Medulla oblongata (tissue), 1 donor: ENCODE results near the gene RALGPS1.

Experiments
- DNase-seq: peaks from one replicate; pipeline ENCODE4 v3.0.0-alpha.2; 2015; ENCODE audit errors: extremely low spot score

Gene RALGPS1

GRCh38 chr9:127051881-127052595, 137.5 kb downstream of the RALGPS1 start:
- DNase-seq: no peak

- no peak for DNase-seq
Measured at GRCh38 chr9:127053057-127053821, 138.7 kb downstream of the RALGPS1 start.

GRCh38 chr9:127053960-127054359, 139.4 kb downstream of the RALGPS1 start:
- DNase-seq: peak; percentile 64

- no peak for DNase-seq
Measured at GRCh38 chr9:127055745-127056402, 141.3 kb downstream of the RALGPS1 start.

- DNase-seq: no peak
Measured at GRCh38 chr9:127056446-127056845, 141.9 kb downstream of the RALGPS1 start.

GRCh38 chr9:127058011-127058644, 143.5 kb downstream of the RALGPS1 start:
- DNase-seq: peak; percentile 85

- no peak for DNase-seq
Measured at GRCh38 chr9:127058645-127059021, 144.1 kb downstream of the RALGPS1 start.

GRCh38 chr9:127059030-127059429, 144.4 kb downstream of the RALGPS1 start:
- DNase-seq: no peak

- DNase-seq: peak; percentile 59
Measured at GRCh38 chr9:127059765-127060361, 145.3 kb downstream of the RALGPS1 start.

- no peak for DNase-seq
Measured at GRCh38 chr9:127061411-127061810, 146.8 kb downstream of the RALGPS1 start.

GRCh38 chr9:127064335-127064734, 149.8 kb downstream of the RALGPS1 start:
- no peak for DNase-seq

- no peak for DNase-seq
Measured at GRCh38 chr9:127065592-127065991, 151.0 kb downstream of the RALGPS1 start.

GRCh38 chr9:127066060-127066850, 151.7 kb downstream of the RALGPS1 start:
- no peak for DNase-seq

GRCh38 chr9:127066851-127067136, 152.2 kb downstream of the RALGPS1 start:
- DNase-seq: no peak

- DNase-seq: no peak
Measured at GRCh38 chr9:127067603-127068220, 153.1 kb downstream of the RALGPS1 start.

GRCh38 chr9:127074561-127075548, 160.3 kb downstream of the RALGPS1 start:
- DNase-seq: peak; percentile 92

- DNase-seq: no peak
Measured at GRCh38 chr9:127075624-127076372, 161.2 kb downstream of the RALGPS1 start.

GRCh38 chr9:127076860-127077643, 162.5 kb downstream of the RALGPS1 start:
- no peak for DNase-seq
